Endothelial cell of coronary artery (primary cell): ENCODE results near the gene NOP16. TPM values are rescaled to one million over a fixed set of nuclear protein-coding genes. Genes with fewer than 3 reads are reported as not detected.

Experiments
- total RNA-seq: library from RNA; depleted of rRNA; stranded (reverse); fragments of >200 nt; gene quantifications from 2 replicates; pipeline ENCODE4 v1.2.3, GENCODE V29; 2014

Gene NOP16, protein sequence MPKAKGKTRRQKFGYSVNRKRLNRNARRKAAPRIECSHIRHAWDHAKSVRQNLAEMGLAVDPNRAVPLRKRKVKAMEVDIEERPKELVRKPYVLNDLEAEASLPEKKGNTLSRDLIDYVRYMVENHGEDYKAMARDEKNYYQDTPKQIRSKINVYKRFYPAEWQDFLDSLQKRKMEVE
- 27.9 and 42.7 TPM in 2 replicates for total RNA-seq

DNA sequence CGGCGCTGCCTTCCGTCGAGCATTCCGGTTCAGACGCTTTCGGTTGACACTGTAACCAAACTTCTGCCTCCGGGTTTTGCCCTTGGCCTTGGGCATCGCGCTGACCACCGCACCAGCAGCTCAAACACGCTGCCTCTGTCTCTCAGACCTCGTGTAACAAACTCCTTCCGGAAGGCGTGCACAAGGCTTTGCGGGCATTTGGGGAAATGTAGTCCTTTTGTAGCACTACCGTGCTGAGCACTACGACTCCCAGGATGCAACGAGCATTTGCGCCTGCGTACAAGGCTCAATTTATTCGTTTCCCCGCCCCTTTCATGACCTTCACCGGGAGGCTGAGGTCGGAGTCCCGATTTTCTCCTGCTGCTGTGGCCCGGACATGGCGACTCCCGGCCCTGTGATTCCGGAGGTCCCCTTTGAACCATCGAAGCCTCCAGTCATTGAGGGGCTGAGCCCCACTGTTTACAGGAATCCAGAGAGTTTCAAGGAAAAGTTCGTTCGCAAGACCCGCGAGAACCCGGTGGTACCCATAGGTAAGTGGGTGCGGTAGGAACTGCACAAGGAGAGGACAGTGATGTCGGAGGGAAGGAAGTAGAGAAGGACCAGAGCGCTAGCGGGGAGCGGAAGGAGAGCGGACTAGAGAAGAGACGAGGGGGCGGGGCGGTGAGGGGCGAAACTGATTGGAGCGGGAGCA, at the start of gene NOP16, which contains the start of gene HIGD2A:
Gene NOP16, minus strand, starts transcription at position 155 of the 691 bp plus-strand sequence. Its CDS starts 59 bp downstream, at position 96.
Gene HIGD2A, plus strand, starts transcription at position 308 of the 691 bp plus-strand sequence. Its CDS starts 69 bp downstream, at position 377.

DNA sequence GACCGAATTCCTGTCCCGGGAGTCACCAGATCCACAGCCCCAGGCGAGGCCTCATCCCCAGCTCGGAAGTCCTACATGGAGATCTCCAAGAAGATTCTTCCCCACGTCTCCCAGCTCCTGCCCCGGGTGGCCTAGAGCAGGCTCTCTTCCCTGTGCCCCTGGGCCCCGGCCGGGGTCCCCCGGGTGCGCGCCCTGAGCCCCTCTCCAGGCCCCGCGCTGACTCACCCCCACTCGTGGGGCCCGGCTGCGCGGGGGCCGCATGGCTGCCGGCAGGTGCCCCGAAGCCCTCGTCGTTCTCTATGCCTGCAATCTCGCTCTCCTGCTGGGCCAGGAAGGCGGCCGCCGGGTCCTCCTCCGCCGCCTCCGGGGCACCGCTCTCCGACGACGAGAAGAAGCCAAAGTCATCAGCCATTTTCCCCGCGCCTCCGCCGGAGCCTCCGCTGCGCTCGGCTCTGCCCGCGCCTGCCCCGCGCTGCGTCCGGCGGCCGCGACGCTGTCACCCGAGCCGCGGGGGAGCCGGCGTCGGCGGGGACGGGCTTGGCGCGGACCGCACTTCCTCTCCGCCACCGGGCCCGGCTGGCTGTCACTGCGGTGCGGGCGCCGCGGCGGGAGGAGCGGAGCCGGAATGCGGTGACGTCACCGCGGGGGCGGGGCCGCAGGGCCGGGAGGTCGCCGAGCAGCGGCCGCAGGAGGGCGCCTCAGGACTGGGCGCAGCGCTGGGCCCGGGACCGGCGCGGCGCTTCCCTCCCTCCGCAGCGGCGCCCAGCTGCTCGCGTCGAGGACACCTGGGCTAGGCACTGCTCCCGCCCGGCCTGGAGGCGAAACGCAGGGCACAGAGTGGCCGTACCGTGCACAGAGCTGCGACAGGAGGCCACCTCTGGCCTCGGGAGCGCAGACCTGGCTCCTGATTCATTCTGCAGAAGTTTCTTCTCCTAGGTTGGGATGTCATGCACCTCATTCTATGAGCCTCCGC, 27.8 kb upstream of the NOP16 start, which contains the start of gene CLTB:
Gene CLTB, minus strand, starts transcription at position 588 of the 973 bp plus-strand sequence. Its CDS starts 176 bp downstream, at position 412.

DNA sequence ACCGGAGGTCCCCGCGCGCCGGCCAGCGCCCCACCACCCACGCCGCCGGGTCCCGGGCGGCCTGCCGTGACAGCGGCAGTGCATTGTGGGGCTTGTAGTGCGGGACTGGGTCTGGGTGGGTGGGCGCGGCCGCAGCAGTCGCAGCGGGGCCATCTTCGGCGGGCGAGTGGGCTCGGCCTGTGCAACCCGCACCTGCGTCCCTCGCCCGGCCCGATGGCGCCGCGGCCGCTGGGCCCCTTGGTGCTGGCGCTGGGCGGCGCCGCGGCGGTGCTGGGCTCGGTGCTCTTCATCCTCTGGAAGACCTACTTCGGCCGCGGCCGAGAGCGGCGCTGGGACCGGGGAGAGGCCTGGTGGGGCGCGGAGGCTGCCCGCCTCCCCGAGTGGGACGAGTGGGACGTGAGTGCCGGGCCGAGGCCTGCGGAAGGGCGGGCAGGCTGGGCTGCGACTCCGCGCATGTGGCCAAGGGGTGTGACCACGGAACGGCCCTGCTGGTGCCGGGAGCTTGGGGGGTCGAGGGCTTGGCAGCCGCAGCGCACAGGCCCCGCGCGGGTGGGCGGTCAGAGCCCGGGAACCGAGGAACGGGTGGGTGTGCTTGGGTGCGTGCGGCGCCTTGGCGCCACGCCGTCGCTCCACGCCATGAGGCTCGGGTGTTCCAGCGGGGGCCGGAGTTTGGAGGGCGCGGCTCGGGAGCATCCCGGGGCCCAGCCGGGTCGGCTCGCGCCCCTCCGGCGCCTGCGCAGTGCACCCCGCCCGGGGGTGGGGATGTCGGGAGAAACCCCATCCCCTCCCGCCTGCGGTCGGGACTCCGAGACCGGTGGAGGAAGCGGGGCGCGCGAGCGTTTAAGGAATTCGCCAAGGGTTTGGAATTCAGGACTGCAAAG, 22.8 kb downstream of the NOP16 start, which contains the start of gene ARL10:
Gene ARL10, plus strand, starts transcription at position 137 of the 881 bp plus-strand sequence. Its CDS starts 77 bp downstream, at position 214.

DNA sequence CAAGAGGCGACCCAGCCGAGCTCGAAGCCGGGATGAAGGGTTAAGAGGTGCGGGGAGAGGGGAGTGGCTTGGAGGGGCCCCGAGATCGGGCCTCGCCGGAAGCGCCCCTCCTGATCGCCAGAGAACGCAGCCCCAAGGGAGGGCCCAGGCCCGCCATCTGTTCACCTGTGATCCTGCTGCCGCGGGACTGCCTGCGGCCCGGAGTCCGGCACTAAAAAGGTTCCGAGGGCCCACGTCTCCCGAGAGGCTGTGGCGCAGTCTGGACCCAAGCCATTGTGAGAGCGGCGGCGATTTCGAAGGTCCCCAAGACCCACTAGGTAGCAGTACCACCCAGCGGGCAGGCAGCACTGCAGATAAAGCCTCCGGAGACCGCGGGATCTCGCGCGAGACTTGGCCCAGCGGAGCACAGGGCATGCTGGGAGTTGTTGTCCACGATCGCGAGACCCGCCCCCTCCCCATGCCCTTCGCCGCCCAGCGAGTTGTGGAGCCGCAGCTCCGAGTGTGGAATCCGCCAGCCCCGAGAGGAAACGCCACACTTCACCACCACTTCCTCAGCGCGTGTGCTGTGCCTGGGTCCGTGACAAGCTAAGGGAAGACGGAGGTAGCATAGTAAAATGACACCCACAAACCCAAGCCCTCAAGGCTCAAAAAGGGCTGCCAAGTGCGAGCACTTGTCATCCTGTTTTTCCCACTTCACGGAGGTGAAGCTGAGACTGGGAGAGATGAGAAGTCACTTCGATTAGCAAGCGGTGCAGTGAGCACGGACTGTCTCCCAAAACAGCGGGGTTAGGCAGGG, 26.8 kb downstream of the NOP16 start, which contains the start of gene KIAA1191:
Gene KIAA1191, minus strand, starts transcription at position 328 of the 796 bp plus-strand sequence. CDS start 2,256 bp downstream, outside the sequence.

Other genes with a start within 250 kb of the NOP16 start
- gene SIMC1, start 150.2 kb downstream of the NOP16 start, total RNA-seq = 2.2 and 3.6 TPM in 2 replicates
- gene KIAA1191, start 26.8 kb downstream of the NOP16 start, total RNA-seq = 65.6 and 77.7 TPM in 2 replicates
- 6.1 and 16.4 TPM in 2 replicates for gene ARL10, start 23.1 kb downstream of the NOP16 start, total RNA-seq
- gene HIGD2A, start 153 bp upstream of the NOP16 start, total RNA-seq = 24.7 and 28.1 TPM in 2 replicates
- gene CLTB, start 27.9 kb upstream of the NOP16 start, total RNA-seq = 123 and 142 TPM in 2 replicates
- gene FAF2, start 59.8 kb upstream of the NOP16 start, total RNA-seq = 34.9 and 36.1 TPM in 2 replicates
- 3.5 and 4.0 TPM in 2 replicates for gene RNF44, start 148.8 kb upstream of the NOP16 start, total RNA-seq
- gene CDHR2, start 160.7 kb upstream of the NOP16 start, total RNA-seq = not detected in 2 replicates
- gene GPRIN1, start 221.6 kb upstream of the NOP16 start, total RNA-seq = 3.1 and 5.7 TPM in 2 replicates
- gene SNCB, start 241.9 kb upstream of the NOP16 start, total RNA-seq = 0.09 TPM in 1 of 2 replicates, not detected in the other
- gene EIF4E1B, start 242.1 kb upstream of the NOP16 start, total RNA-seq = not detected in 2 replicates